ENCODE results near the gene KDM5D.

Gene KDM5D

GRCh38 chrY:19744381-19745378 is at the start of gene KDM5D:
KDM5D (minus strand) TSS chrY:19744726; CDS start chrY:19744534, 192 bp downstream.
- in situ Hi-C loops (cut with MboI; ENCODE audit: low sequenced_read_pairs), result no loop called here

GRCh38 chrY:19768375-19768774 is 23.8 kb upstream of the KDM5D start:
- in situ Hi-C loops (cut with MboI; ENCODE audit: low sequenced_read_pairs), result no loop called here

- in situ Hi-C loops (cut with MboI; ENCODE audit: low sequenced_read_pairs), result no loop called here
Measured at GRCh38 chrY:19743331-19743730, 1.2 kb downstream of the KDM5D start.

GRCh38 chrY:19742153-19742552 is 2.4 kb downstream of the KDM5D start:
- in situ Hi-C loops (cut with MboI; ENCODE audit: low sequenced_read_pairs), result no loop called here

GRCh38 chrY:19734425-19734824 is 10.1 kb downstream of the KDM5D start:
- in situ Hi-C loops (cut with MboI; ENCODE audit: low sequenced_read_pairs), result no loop called here

- in situ Hi-C loops (cut with MboI; ENCODE audit: low sequenced_read_pairs), result no loop called here
Measured at GRCh38 chrY:19717950-19718349, 26.6 kb downstream of the KDM5D start.

GRCh38 chrY:19717146-19717545 is 27.4 kb downstream of the KDM5D start:
- in situ Hi-C loops (cut with MboI; ENCODE audit: low sequenced_read_pairs), result no loop called here

GRCh38 chrY:19715226-19715625 is 29.3 kb downstream of the KDM5D start:
- in situ Hi-C loops (cut with MboI; ENCODE audit: low sequenced_read_pairs), result no loop called here

GRCh38 chrY:19713430-19713829 is 31.1 kb downstream of the KDM5D start:
- in situ Hi-C loops (cut with MboI; ENCODE audit: low sequenced_read_pairs), result no loop called here

- in situ Hi-C loops (cut with MboI; ENCODE audit: low sequenced_read_pairs), result no loop called here
Measured at GRCh38 chrY:19706273-19706672, 38.3 kb downstream of the KDM5D start.

- in situ Hi-C loops (cut with MboI; ENCODE audit: low sequenced_read_pairs), result no loop called here
Measured at GRCh38 chrY:19698495-19698894, 46.0 kb downstream of the KDM5D start.

- in situ Hi-C loops (cut with MboI; ENCODE audit: low sequenced_read_pairs), result no loop called here
Measured at GRCh38 chrY:19680821-19681220, 63.7 kb downstream of the KDM5D start.
